MCF 10A (cell line): Measurements from ENCODE around the gene GABRD. TPM values are rescaled to one million over a fixed set of nuclear protein-coding genes. Genes with fewer than 3 reads are reported as not detected.

ENCODE experiments used
- BruUV-seq: library from RNA; stranded (reverse); fragments of 400-500 nt; replicated peaks from 2 replicates; lab custom pipeline; 2021; lab: Mats Ljungman, UMichigan
- CTCF ChIA-PET: fragments of 300-600 bp; sonication (Branson Sonifier 250); formaldehyde crosslinking; extraction: SDS; loops from one replicate; lab custom pipeline; 2021; ENCODE audit warnings: antibody characterized with exemption, inconsistent platforms; lab: Yijun Ruan, JAX
- POLR2A ChIA-PET: fragments of 300-600, 350-650 bp; sonication (Branson Sonifier 250); formaldehyde crosslinking; extraction: SDS; loops from one replicate; lab custom pipeline; 2020; ENCODE audit warnings: antibody characterized with exemption, inconsistent platforms; lab: Yijun Ruan, JAX
- DNase-seq: peaks from one replicate; pipeline ENCODE4 v3.0.0-alpha.2; 2018; ENCODE audit not compliant: unreplicated experiment
- H3K27ac Mint-ChIP-seq: one replicate; pipeline ENCODE4 v1.8.0; 2022; ENCODE audit warnings: mild to moderate bottlenecking, low read depth, mixed read lengths; ENCODE audit not compliant: unreplicated experiment
- H3K27me3 Mint-ChIP-seq: one replicate; pipeline ENCODE4 v1.8.0; 2022; ENCODE audit warnings: mixed read lengths; ENCODE audit not compliant: insufficient read depth, unreplicated experiment
- H3K36me3 Mint-ChIP-seq: one replicate; pipeline ENCODE4 v1.8.0; 2022; ENCODE audit warnings: mild to moderate bottlenecking, moderate library complexity, mixed read lengths; ENCODE audit not compliant: insufficient read depth, unreplicated experiment
- H3K4me1 Mint-ChIP-seq: one replicate; pipeline ENCODE4 v1.8.0; 2022; ENCODE audit warnings: mixed read lengths; ENCODE audit not compliant: insufficient read depth, unreplicated experiment
- H3K4me3 Mint-ChIP-seq: one replicate; pipeline ENCODE4 v1.8.0; 2022; ENCODE audit warnings: mild to moderate bottlenecking, moderate library complexity, mixed read lengths; ENCODE audit not compliant: unreplicated experiment
- H3K9me3 Mint-ChIP-seq: one replicate; pipeline ENCODE4 v1.8.0; 2022; ENCODE audit warnings: mixed read lengths; ENCODE audit not compliant: unreplicated experiment
- CTCF ChIP-seq: fragments of 200-600 bp; IDR thresholded peaks from one replicate; pipeline ENCODE4 v1.8.0; 2022; ENCODE audit warnings: antibody characterized with exemption, mild to moderate bottlenecking; ENCODE audit not compliant: unreplicated experiment
- intact Hi-C: fragments of 100-400 bp; cut with micrococcal nuclease; formaldehyde crosslinking; loops from 2 replicates; pipeline ENCODE4 v1.14.1; 2022
- total RNA-seq: library from RNA; stranded (reverse); gene quantifications from 2 replicates; pipeline ENCODE4 v1.2.3, GENCODE V29; 2022

The GABRD gene
- total RNA-seq, 1 experiment from 2014 or later, result not detected

- intact Hi-C loops, result no loop called here
- no peak overlapping the region for H3K27ac Mint-ChIP-seq
- ChIA-PET POLR2A (interaction anchor here (1.3 kb wide), 1 partner anchor 20 kb away, joined by 4 read pairs; the partner anchor contains the start of gene PRKCZ), CTCF (interaction anchor here (2.1 kb wide), 1 partner anchor 27 kb away, joined by 6 read pairs; no protein-coding TSS in a partner anchor)
- BruUV-seq, result no TSS peak
- H3K4me3 Mint-ChIP-seq, result no peak overlapping the region
- H3K4me1 Mint-ChIP-seq, result no peaks in the 10 kb centered on the region
- peaks cover 6% of the 10 kb centered on the region for H3K36me3 Mint-ChIP-seq
- DNase-seq, result no peak
- no peak for TF ChIP-seq CTCF
- H3K27me3 Mint-ChIP-seq, result no peaks in the 10 kb centered on the region
- H3K9me3 Mint-ChIP-seq, result no peaks in the 10 kb centered on the region
Observed at GRCh38 chr1:2070800-2071530, 51.8 kb downstream of the GABRD start.

DNA sequence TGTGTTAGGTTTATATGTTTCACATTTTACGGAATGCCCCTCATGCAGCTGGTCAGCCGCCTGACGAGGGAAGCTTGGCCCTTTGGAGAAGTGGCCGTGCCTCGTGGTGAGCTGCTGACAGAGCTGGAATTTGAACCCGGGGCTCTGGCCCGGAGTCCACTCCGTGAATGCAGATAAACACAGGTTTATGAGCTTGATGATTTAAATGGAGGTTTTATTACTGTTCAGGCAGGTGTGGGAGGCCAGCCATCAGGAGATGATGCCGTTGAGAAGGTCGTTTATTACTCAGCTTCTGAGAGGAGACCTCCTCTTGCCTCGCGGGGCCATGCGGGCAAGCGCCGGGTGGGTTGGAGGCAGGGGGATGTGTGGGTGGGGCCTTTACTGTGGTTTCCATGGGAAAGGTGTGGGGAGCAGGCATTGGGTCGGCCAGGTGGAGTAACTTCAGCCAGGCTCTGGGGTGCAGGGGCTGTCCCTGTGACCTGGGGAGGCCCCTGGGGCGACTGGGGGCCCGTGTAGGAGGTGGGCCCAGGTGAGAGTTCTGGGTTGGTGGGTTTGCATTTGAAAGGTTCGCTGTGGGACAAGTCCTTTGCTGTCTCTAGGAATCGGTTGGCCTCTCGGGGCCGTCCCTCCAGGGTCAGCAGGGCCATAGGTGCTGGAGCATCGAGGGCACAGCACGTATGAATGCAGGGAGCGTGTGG, 53.1 kb downstream of the GABRD start:
- POLR2A ChIA-PET, result interaction anchor here (1.3 kb wide), 1 partner anchor 22 kb away, joined by 4 read pairs; the partner anchor contains the start of gene PRKCZ
- H3K36me3 Mint-ChIP-seq, result peaks cover 11% of the 10 kb centered on the region
- no peaks in the 10 kb centered on the region for H3K4me1 Mint-ChIP-seq
- H3K27ac Mint-ChIP-seq, result no peak overlapping the region
- no peak for TF ChIP-seq CTCF
- H3K27me3 Mint-ChIP-seq, result no peaks in the 10 kb centered on the region
- H3K9me3 Mint-ChIP-seq, result peaks cover under 1% of the 10 kb centered on the region
- DNase-seq, result no peak
- CTCF ChIA-PET, result no interaction called here
- intact Hi-C loops, result no loop called here
- BruUV-seq, result no TSS peak
- no peak overlapping the region for H3K4me3 Mint-ChIP-seq

DNA sequence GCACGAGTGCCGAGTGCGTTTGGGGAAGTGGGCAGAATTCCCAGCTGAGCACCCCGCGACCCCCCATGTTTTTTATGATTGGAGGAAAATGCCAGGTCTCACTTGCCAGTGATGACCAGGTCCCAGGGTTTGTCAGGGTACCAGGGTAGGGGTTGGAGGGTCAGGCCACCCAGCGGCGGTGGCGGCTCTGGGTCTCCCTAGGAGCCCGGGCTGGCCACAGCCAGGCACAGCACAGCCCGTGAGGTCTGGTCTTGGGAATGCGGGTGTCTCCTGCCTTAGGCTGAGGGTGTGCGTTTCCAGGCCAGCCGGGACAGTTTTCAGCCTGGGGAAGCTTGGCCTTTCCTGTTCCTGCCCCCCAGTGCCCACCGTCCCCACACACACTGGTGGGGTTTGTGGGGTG, 53.7 kb downstream of the GABRD start:
- Mint-ChIP-seq H3K4me3 (no peak overlapping the region), H3K4me1 (no peaks in the 10 kb centered on the region), H3K36me3 (peaks cover 16% of the 10 kb centered on the region), H3K9me3 (peaks cover 7% of the 10 kb centered on the region), H3K27me3 (no peaks in the 10 kb centered on the region), H3K27ac (no peak overlapping the region)
- POLR2A ChIA-PET, result no interaction called here
- TF ChIP-seq CTCF, result no peak
- intact Hi-C loops, result no loop called here
- CTCF ChIA-PET, result no interaction called here
- no TSS peak for BruUV-seq
- DNase-seq, result no peak
